ENCODE data around the gene OLIG2.

Gene OLIG2

DNA sequence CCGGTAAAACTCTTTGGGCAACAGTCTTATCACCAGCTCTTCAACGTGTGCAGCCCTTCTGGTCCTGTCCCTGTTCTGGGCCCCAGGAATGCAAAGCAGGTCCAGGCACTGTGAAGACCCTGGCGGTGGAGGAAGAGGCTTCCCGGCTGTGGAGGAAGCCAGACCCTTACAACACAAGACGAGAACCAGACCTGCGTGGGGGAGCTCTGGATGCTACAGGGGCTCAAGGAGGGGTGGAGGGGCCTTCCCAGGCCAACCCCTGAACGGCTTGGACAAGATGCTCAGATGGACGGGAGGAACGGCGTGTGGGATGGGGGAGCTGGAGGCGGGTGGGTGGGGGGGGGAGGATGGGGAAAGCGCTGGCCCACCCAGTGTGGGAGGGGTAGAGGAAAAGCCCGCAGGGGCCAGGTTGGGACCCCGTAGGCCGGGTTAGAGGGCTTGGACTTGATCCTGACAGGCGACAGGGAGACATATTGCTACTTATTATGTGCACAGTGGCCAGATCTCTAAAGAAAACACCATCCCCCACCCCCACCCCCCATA lies 5.1 kb upstream of the OLIG2 start:
- no peak for DNase-seq

DNA sequence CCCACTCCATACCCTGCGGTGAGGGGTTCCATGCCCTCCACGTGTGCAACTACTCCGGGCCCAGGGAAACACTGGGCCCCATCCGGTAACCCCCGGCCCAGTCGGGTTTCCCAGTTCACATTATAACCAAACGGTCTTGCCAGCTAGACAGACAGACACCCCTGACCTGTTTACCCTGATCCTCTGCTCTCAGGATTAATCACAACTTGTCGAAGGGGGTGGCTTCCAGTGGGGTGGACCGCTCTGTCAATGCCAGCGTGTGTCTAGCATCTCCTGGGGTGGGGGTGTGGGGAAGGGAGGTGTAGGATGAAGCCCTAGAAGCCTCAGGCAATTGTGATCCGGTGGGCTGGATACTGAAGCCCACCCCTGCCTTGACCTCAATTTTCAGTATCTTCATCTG lies 4.6 kb upstream of the OLIG2 start:
- DNase-seq: no peak

GRCh38 chr21:33021667-33022066 lies 4.1 kb upstream of the OLIG2 start:
- no peak for DNase-seq

DNA sequence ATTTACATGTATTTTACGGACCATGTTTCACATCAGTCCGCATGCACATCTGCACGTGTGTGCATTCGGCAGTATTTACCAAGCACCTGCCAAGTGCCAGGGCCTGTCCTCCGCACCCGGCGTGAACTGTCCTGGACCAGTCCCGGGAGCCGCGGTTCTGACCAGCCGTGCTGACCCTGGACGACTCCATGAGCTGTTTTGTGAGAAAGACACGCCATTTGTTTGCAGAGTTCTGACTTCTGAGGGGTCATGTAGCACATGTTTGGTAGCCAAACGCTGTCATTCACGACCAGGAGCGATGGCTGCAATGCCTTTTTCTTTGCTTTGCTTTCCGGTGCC lies 3.3 kb upstream of the OLIG2 start:
- DNase-seq: no peak

- no peak for DNase-seq
Observed at GRCh38 chr21:33022828-33023573, 2.7 kb upstream of the OLIG2 start.

DNA sequence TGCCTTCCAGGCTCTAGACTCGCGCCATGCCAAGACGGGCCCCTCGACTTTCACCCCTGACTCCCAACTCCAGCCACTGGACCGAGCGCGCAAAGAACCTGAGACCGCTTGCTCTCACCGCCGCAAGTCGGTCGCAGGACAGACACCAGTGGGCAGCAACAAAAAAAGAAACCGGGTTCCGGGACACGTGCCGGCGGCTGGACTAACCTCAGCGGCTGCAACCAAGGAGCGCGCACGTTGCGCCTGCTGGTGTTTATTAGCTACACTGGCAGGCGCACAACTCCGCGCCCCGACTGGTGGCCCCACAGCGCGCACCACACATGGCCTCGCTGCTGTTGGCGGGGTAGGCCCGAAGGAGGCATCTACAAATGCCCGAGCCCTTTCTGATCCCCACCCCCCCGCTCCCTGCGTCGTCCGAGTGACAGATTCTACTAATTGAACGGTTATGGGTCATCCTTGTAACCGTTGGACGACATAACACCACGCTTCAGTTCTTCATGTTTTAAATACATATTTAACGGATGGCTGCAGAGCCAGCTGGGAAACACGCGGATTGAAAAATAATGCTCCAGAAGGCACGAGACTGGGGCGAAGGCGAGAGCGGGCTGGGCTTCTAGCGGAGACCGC lies 2.0 kb upstream of the OLIG2 start:
- no peak for DNase-seq

DNA sequence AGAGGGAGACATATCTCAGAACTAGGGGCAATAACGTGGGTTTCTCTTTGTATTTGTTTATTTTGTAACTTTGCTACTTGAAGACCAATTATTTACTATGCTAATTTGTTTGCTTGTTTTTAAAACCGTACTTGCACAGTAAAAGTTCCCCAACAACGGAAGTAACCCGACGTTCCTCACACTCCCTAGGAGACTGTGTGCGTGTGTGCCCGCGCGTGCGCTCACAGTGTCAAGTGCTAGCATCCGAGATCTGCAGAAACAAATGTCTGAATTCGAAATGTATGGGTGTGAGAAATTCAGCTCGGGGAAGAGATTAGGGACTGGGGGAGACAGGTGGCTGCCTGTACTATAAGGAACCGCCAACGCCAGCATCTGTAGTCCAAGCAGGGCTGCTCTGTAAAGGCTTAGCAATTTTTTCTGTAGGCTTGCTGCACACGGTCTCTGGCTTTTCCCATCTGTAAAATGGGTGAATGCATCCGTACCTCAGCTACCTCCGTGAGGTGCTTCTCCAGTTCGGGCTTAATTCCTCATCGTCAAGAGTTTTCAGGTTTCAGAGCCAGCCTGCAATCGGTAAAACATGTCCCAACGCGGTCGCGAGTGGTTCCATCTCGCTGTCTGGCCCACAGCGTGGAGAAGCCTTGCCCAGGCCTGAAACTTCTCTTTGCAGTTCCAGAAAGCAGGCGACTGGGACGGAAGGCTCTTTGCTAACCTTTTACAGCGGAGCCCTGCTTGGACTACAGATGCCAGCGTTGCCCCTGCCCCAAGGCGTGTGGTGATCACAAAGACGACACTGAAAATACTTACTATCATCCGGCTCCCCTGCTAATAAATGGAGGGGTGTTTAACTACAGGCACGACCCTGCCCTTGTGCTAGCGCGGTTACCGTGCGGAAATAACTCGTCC lies 1.3 kb upstream of the OLIG2 start:
- no peak for DNase-seq

DNA sequence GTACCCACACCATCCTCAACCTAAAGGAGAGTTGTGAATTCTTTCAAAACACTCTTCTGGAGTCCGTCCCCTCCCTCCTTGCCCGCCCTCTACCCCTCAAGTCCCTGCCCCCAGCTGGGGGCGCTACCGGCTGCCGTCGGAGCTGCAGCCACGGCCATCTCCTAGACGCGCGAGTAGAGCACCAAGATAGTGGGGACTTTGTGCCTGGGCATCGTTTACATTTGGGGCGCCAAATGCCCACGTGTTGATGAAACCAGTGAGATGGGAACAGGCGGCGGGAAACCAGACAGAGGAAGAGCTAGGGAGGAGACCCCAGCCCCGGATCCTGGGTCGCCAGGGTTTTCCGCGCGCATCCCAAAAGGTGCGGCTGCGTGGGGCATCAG lies 638 bp upstream of the OLIG2 start:
- DNase-seq: no peak

DNA sequence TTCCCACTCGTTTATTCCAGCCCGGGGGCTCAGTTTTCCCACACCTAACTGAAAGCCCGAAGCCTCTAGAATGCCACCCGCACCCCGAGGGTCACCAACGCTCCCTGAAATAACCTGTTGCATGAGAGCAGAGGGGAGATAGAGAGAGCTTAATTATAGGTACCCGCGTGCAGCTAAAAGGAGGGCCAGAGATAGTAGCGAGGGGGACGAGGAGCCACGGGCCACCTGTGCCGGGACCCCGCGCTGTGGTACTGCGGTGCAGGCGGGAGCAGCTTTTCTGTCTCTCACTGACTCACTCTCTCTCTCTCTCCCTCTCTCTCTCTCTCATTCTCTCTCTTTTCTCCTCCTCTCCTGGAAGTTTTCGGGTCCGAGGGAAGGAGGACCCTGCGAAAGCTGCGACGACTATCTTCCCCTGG lies 716 bp downstream of the OLIG2 start:
- DNase-seq: no peak

DNA sequence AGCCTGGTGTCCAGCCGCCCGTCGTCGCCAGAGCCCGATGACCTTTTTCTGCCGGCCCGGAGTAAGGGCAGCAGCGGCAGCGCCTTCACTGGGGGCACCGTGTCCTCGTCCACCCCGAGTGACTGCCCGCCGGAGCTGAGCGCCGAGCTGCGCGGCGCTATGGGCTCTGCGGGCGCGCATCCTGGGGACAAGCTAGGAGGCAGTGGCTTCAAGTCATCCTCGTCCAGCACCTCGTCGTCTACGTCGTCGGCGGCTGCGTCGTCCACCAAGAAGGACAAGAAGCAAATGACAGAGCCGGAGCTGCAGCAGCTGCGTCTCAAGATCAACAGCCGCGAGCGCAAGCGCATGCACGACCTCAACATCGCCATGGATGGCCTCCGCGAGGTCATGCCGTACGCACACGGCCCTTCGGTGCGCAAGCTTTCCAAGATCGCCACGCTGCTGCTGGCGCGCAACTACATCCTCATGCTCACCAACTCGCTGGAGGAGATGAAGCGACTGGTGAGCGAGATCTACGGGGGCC lies 1.2 kb downstream of the OLIG2 start:
- DNase-seq: no peak

GRCh38 chr21:33027401-33028286 lies 1.9 kb downstream of the OLIG2 start:
- DNase-seq: no peak

GRCh38 chr21:33028287-33028670 lies 2.5 kb downstream of the OLIG2 start:
- DNase-seq: no peak

GRCh38 chr21:33028773-33029384 lies 3.1 kb downstream of the OLIG2 start:
- DNase-seq: no peak

GRCh38 chr21:33029385-33029921 lies 3.7 kb downstream of the OLIG2 start:
- DNase-seq: no peak

DNA sequence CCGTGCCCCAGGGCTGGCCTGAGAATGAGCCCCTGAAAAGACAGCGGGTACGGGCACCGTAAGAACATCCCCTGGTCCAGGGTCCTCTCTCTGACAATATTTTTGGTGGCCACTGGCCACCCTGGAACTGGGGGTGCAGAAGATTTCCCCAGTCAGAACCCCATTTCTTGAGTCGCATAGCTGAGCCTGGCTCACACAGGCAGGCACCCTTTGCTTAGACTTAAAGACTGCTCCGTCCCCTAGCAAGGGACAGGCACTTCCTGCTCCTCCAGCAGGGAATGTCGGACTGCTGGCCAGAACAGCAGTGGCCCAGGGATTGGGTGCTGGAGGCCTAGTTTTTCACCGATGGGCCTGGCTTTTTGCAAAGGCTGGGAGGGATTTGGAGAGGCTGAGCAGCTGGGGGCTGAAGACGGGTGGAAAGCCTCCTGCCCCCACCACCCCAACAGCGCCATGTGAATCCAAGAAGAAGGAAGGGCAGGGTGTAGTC lies 4.3 kb downstream of the OLIG2 start:
- DNase-seq: no peak

GRCh38 chr21:33030633-33031032 lies 4.9 kb downstream of the OLIG2 start:
- no peak for DNase-seq

GRCh38 chr21:33031152-33031911 lies 5.6 kb downstream of the OLIG2 start:
- DNase-seq: no peak

- DNase-seq: no peak
Observed at GRCh38 chr21:33032434-33033047, 6.8 kb downstream of the OLIG2 start.

GRCh38 chr21:33033094-33033951 lies 7.6 kb downstream of the OLIG2 start:
- no peak for DNase-seq
